Lower leg skin (tissue), 3 donors: Measurements from ENCODE around the gene UBC.

ENCODE experiments used
- POLR2A ChIP-seq, 2 donors: fragments of 450-650 bp; IDR thresholded peaks; one replicate each; pipeline ENCODE4 v1.6.1; 2016 to 2017; ENCODE audit warnings: antibody characterized with exemption in 2 of 2, mild to moderate bottlenecking in 1 of 2, moderate library complexity in 1 of 2
- TF ChIP-seq, protein P1 (sequence below), 3 donors: fragments of 450-650 bp; IDR thresholded peaks; one replicate each; pipeline ENCODE4 v1.5.1; 2016; ENCODE audit warnings: antibody characterized with exemption in 3 of 3, mild to moderate bottlenecking in 3 of 3, moderate library complexity in 2 of 3

DNA sequence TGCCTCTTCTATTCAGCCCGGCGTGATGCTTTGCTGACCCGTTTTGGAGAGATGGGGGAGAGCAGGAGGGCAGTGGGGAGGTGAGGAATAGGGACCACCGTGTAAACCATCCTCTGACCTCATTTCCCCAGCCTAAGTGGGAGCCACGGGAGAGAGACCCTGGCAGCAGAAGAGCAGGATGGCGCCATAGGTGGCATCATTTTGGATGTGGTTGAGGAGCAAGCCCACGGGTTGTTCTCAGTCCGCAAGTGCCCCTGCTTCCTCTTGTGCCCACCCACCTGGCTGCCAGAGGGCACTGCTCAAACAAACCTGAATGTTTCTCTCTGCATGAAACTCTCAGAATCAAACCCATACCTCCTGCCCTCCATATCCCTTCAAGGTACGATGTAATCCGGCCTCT lies 10.7 kb upstream of the UBC start:
- TF ChIP-seq, protein P1, sequence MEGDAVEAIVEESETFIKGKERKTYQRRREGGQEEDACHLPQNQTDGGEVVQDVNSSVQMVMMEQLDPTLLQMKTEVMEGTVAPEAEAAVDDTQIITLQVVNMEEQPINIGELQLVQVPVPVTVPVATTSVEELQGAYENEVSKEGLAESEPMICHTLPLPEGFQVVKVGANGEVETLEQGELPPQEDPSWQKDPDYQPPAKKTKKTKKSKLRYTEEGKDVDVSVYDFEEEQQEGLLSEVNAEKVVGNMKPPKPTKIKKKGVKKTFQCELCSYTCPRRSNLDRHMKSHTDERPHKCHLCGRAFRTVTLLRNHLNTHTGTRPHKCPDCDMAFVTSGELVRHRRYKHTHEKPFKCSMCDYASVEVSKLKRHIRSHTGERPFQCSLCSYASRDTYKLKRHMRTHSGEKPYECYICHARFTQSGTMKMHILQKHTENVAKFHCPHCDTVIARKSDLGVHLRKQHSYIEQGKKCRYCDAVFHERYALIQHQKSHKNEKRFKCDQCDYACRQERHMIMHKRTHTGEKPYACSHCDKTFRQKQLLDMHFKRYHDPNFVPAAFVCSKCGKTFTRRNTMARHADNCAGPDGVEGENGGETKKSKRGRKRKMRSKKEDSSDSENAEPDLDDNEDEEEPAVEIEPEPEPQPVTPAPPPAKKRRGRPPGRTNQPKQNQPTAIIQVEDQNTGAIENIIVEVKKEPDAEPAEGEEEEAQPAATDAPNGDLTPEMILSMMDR (IDR thresholded peaks at IDR 0.05) = no peak
- TF ChIP-seq POLR2A (IDR thresholded peaks at IDR 0.05) = no peak
